GM12892 (cell line): ENCODE results near the gene ANG.

Experiments
- POLR2A ChIP-seq: IDR thresholded peaks from 2 replicates; pipeline ENCODE4 v1.6.1; 2011; ENCODE audit warnings: low read depth, low read length, control low read depth
- POLR2AphosphoS5 ChIP-seq: IDR thresholded peaks from 2 replicates; pipeline ENCODE4 v1.6.1; 2011; ENCODE audit warnings: low read depth, low read length, control low read depth
- TAF1 ChIP-seq: IDR thresholded peaks from 2 replicates; pipeline ENCODE4 v1.6.1; 2011; ENCODE audit warnings: low read depth, mild to moderate bottlenecking, control low read depth, low read length, borderline replicate concordance

- peak; percentile 28; the same call in 1 of the 2 replicates for TF ChIP-seq TAF1
- TF ChIP-seq POLR2A, result peak; percentile 87
- peak; percentile 86 for TF ChIP-seq POLR2AphosphoS5
Observed at GRCh38 chr14:20682435-20683124, 6.0 kb upstream of the ANG start.
